ENCODE data around the gene SMNDC1.

DNA sequence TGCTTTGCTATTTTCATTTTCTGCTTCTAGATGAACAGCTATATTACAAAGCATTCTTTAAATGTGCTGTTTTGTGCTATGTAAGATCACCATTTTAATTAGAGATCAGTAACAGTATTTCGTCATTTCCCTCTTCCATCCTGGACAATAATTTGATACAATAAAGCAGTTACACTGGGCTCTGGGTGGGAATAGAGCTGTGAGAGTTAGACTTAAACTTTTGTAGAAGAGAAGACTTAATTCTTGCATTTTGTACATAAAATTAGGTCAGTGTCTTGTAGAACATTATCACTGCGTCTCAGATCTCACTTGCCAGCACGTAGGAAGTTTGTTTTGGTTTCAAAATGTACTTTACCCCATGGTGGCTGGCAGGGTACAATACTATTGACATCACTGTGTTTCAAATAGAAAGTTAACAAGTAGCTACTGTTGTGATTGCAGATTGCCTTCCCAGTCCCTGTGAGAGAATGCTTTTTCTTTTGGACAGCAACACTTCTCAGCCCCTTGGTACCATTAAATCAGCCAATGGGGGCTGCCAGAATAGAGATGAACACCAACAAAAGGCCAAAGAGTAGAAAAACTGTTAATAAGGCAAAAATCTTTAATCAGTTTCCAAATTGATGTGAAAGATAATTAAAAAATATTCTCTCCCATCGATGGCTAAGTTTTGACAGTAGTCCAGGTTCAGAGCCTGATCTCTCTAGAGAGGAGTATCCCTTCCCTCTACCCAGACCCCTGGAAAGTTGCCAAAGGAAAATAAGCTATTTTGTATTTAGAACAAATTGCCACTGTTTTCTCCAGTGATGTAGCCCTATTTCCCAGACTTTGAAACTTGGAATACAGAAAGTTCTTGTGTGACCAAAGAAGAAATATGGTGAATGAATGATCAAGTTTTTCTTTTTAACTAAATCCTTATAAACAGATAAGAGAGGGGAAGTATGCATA lies 35.1 kb downstream of the SMNDC1 start:
- TF ChIP-seq, protein P1, sequence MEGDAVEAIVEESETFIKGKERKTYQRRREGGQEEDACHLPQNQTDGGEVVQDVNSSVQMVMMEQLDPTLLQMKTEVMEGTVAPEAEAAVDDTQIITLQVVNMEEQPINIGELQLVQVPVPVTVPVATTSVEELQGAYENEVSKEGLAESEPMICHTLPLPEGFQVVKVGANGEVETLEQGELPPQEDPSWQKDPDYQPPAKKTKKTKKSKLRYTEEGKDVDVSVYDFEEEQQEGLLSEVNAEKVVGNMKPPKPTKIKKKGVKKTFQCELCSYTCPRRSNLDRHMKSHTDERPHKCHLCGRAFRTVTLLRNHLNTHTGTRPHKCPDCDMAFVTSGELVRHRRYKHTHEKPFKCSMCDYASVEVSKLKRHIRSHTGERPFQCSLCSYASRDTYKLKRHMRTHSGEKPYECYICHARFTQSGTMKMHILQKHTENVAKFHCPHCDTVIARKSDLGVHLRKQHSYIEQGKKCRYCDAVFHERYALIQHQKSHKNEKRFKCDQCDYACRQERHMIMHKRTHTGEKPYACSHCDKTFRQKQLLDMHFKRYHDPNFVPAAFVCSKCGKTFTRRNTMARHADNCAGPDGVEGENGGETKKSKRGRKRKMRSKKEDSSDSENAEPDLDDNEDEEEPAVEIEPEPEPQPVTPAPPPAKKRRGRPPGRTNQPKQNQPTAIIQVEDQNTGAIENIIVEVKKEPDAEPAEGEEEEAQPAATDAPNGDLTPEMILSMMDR (conservative IDR thresholded peaks at IDR 0.05): no peak
- no peak for TF ChIP-seq EZH2 (IDR thresholded peaks at IDR 0.05; ENCODE audit: low read depth)

All from PC-9 (cell line).